Measurements from ENCODE around the gene PRKG1. TPM values are rescaled to one million over a fixed set of nuclear protein-coding genes. Genes with fewer than 3 reads are reported as not detected.

The PRKG1 gene
- total RNA-seq, 4 donors from 2014 or later = 1.2 to 6.5 (median 2.7) TPM

GRCh38 chr10:51168086-51168815 is 94.0 kb downstream of the PRKG1 start:
- no peak for DNase-seq (ENCODE audit: low spot score in 2 of 2)
- TF ChIP-seq CTCF (IDR thresholded peaks at IDR 0.05) = no peak
- TF ChIP-seq POLR2A (IDR thresholded peaks at IDR 0.05) = no peak
- H3K27me3 ChIP-seq = no peaks in the 10 kb centered on the region
- H3K27ac ChIP-seq = no peak overlapping the region
- H3K36me3 ChIP-seq = no peaks in the 10 kb centered on the region
- no peaks in the 10 kb centered on the region for H3K4me1 ChIP-seq
- 76% methylated on average over 2 of the region's 2 CpGs for WGBS
- H3K4me3 ChIP-seq = no peak overlapping the region
- no peaks in the 10 kb centered on the region for H3K9me3 ChIP-seq

GRCh38 chr10:51169111-51169510 is 94.8 kb downstream of the PRKG1 start:
- WGBS = 85% methylated on average over 1 of the region's 1 CpG
- Histone ChIP-seq H3K4me1 (no peaks in the 10 kb centered on the region), H3K27ac (no peak overlapping the region), H3K4me3 (no peak overlapping the region), H3K36me3 (no peaks in the 10 kb centered on the region), H3K27me3 (no peaks in the 10 kb centered on the region), H3K9me3 (no peaks in the 10 kb centered on the region)
- no peak for DNase-seq (ENCODE audit: low spot score in 2 of 2)
- TF ChIP-seq CTCF (IDR thresholded peaks at IDR 0.05) = no peak
- TF ChIP-seq EP300 (IDR thresholded peaks at IDR 0.05) = no peak

- Histone ChIP-seq H3K27me3 (no peaks in the 10 kb centered on the region), H3K36me3 (no peaks in the 10 kb centered on the region), H3K4me3 (no peak overlapping the region), H3K27ac (no peak overlapping the region), H3K9me3 (no peaks in the 10 kb centered on the region), H3K4me1 (no peaks in the 10 kb centered on the region)
- WGBS = 86% methylated on average over 2 of the region's 2 CpGs
- no peak for TF ChIP-seq CTCF (IDR thresholded peaks at IDR 0.05)
- TF ChIP-seq EP300 (IDR thresholded peaks at IDR 0.05) = no peak
- DNase-seq (ENCODE audit: low spot score in 2 of 2) = no peak
These were observed 96.4 kb downstream of the PRKG1 start for GRCh38 chr10:51170518-51171245.

- no peak for DNase-seq (ENCODE audit: low spot score in 2 of 2)
- 90% methylated on average over 2 of the region's 2 CpGs for WGBS
- H3K4me3 ChIP-seq = no peak overlapping the region
- no peaks in the 10 kb centered on the region for H3K9me3 ChIP-seq
- H3K27ac ChIP-seq = no peak overlapping the region
- H3K36me3 ChIP-seq = no peaks in the 10 kb centered on the region
- H3K4me1 ChIP-seq = no peaks in the 10 kb centered on the region
- TF ChIP-seq POLR2A (IDR thresholded peaks at IDR 0.05) = no peak
- TF ChIP-seq POLR2AphosphoS5 (IDR thresholded peaks at IDR 0.05) = no peak
- no peak for TF ChIP-seq CTCF (IDR thresholded peaks at IDR 0.05)
- TF ChIP-seq EP300 (IDR thresholded peaks at IDR 0.05) = no peak
- H3K27me3 ChIP-seq = no peaks in the 10 kb centered on the region
These were observed 97.7 kb downstream of the PRKG1 start for GRCh38 chr10:51171946-51172345.

GRCh38 chr10:51176976-51177695 is 102.8 kb downstream of the PRKG1 start:
- H3K36me3 ChIP-seq = no peaks in the 10 kb centered on the region
- no peak overlapping the region for H3K4me3 ChIP-seq
- DNase-seq (ENCODE audit: low spot score in 2 of 2) = no peak
- no peaks in the 10 kb centered on the region for H3K27me3 ChIP-seq
- no peaks in the 10 kb centered on the region for H3K4me1 ChIP-seq
- no peak overlapping the region for H3K27ac ChIP-seq
- no peaks in the 10 kb centered on the region for H3K9me3 ChIP-seq
- TF ChIP-seq CTCF (IDR thresholded peaks at IDR 0.05) = no peak
- no peak for TF ChIP-seq POLR2AphosphoS5 (IDR thresholded peaks at IDR 0.05)
- TF ChIP-seq POLR2A (IDR thresholded peaks at IDR 0.05) = no peak
- no peak for TF ChIP-seq EP300 (IDR thresholded peaks at IDR 0.05)
